ES-I3 (cell line): Measurements from ENCODE around the gene OLFML2B.

ENCODE experiments used
- H3K36me3 ChIP-seq: 2 replicates; pipeline ENCODE4 v1.6.1; 2013; ENCODE audit warnings: mild to moderate bottlenecking, low read length, control low read depth, moderate library complexity; ENCODE audit not compliant: insufficient read depth
- H3K4me1 ChIP-seq: 2 replicates; pipeline ENCODE4 v1.6.1; 2013; ENCODE audit warnings: mild to moderate bottlenecking, control low read depth, low read length; ENCODE audit not compliant: insufficient read depth
- H3K9ac ChIP-seq: 2 replicates; pipeline ENCODE4 v1.6.1; 2013; ENCODE audit warnings: low read depth, mild to moderate bottlenecking, low read length, moderate library complexity
- H3K9me3 ChIP-seq: 2 replicates; pipeline ENCODE4 v1.6.1; 2013; ENCODE audit warnings: mild to moderate bottlenecking, low read length, moderate library complexity; ENCODE audit not compliant: control insufficient read depth, insufficient read depth

The OLFML2B gene

GRCh38 chr1:161966067-161966466, 57.6 kb downstream of the OLFML2B start:
- no peaks in the 10 kb centered on the region for H3K9me3 ChIP-seq
- H3K36me3 ChIP-seq = no peaks in the 10 kb centered on the region
- H3K9ac ChIP-seq = no peak overlapping the region
- H3K4me1 ChIP-seq = peaks cover 13% of the 10 kb centered on the region

DNA sequence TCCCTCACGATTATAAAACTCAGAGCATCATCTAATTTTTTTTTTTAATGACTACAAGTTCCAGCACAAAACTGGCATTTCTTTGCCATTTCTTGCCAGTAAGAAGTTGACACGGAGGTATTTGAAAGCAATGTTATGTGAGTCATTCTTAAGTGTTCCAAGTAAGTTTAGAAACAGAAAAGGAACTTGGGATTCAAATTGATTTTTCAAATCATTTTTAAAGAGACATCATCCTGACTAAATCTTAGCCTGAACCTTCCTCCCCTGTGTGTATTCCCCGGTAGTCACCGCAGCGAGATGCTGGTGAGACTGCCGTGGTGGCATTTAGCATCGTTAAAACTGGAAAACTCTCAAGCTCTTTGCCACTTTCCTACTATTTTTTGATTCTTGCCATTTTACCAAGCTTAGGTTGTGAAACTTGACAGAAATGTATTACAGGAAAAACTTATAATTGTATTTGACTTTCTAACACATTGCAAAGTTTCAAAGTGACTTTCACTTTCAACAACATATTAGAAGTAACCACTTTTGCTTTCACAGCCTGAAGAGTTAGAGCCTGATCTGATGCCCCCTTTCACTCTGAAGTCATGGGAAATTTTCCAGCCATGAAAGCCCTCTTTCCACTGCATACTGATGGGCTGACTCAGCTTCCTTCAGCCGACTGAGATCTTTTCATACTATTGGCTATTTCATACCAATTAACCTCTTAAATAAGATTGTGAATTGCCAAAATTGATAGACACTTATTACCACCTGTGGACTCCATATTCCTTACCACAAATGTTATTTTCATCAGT, 61.4 kb downstream of the OLFML2B start:
- H3K9ac ChIP-seq = no peak overlapping the region
- 0 out of 2 replicates have a peak, but pooled peaks cover 3% of the 10 kb centered on the region for H3K36me3 ChIP-seq
- H3K9me3 ChIP-seq = no peaks in the 10 kb centered on the region
- peaks cover 13% of the 10 kb centered on the region for H3K4me1 ChIP-seq

DNA sequence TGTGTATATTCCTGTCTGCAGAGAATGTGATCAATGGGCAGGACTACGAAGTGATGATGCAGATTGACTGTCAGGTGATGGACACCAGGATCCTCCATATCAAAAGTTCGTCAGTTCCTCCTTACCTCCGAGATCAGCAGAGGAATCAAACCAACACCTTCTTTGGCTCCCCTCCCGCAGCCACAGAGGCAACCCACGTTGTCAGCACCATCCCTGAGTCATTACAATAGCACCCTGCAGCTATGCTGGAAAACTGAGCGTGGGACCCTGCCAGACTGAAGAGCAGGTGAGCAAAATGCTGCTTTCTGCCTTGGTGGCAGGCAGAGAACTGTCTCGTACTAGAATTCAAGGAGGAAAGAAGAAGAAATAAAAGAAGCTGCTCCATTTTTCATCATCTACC, 65.2 kb downstream of the OLFML2B start:
- Histone ChIP-seq H3K4me1 (peaks cover 12% of the 10 kb centered on the region), H3K9ac (no peak overlapping the region), H3K9me3 (no peaks in the 10 kb centered on the region), H3K36me3 (0 out of 2 replicates have a peak, but pooled peaks cover 3% of the 10 kb centered on the region)

- Histone ChIP-seq H3K9ac (no peak overlapping the region), H3K4me1 (peaks cover 5% of the 10 kb centered on the region; the same call in 1 of the 2 replicates), H3K9me3 (no peaks in the 10 kb centered on the region), H3K36me3 (0 out of 2 replicates have a peak, but pooled peaks cover 3% of the 10 kb centered on the region)
These were observed 66.7 kb downstream of the OLFML2B start for GRCh38 chr1:161956930-161957329.

DNA sequence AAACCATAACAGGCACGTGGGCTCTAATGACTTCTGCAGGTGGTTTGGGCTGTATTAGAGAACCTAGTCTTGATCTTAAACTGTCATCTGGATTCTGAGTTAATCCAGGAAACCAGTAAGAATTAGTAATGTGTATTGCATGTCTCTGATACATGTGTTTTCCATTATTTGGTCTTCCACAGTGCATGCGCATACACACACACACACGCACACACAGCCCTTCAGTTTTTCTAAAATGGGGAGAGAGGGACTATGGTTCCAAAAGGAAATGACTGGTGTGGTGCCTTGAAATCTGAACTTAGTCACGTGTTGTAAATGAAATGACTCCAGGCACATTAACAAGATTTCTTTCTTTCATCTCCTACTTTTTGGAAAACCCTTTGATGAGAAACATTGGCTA, 67.6 kb downstream of the OLFML2B start:
- H3K4me1 ChIP-seq = peaks cover 5% of the 10 kb centered on the region; the same call in 1 of the 2 replicates
- no peak overlapping the region for H3K9ac ChIP-seq
- no peaks in the 10 kb centered on the region for H3K9me3 ChIP-seq
- 0 out of 2 replicates have a peak, but pooled peaks cover 3% of the 10 kb centered on the region for H3K36me3 ChIP-seq

DNA sequence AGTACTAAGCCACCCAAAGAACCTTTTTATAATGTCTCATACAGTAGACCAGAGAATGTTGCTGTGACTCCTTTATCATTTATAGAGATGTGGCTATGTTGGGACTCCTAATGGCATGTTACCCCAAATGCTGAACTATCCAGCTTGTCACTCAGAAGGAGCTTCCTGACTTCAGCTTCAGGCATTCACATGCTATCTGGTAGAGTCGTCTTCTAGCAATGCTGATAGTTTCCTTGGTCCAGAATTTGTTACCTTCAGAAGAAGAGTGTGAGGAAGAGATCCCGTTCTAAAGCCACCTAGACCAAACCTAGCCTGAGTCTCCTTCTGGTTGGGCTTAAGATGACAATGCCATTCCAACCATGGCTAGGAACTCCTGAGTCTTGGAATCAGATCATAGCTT, 68.1 kb downstream of the OLFML2B start:
- Histone ChIP-seq H3K36me3 (0 out of 2 replicates have a peak, but pooled peaks cover 3% of the 10 kb centered on the region), H3K9ac (no peak overlapping the region), H3K9me3 (no peaks in the 10 kb centered on the region), H3K4me1 (0 out of 2 replicates have a peak, but pooled peaks cover 5% of the 10 kb centered on the region)

GRCh38 chr1:161954466-161954865, 69.2 kb downstream of the OLFML2B start:
- Histone ChIP-seq H3K9me3 (no peaks in the 10 kb centered on the region), H3K36me3 (0 out of 2 replicates have a peak, but pooled peaks cover 3% of the 10 kb centered on the region), H3K9ac (no peak overlapping the region), H3K4me1 (0 out of 2 replicates have a peak, but pooled peaks cover 5% of the 10 kb centered on the region)

- Histone ChIP-seq H3K36me3 (0 out of 2 replicates have a peak, but pooled peaks cover 3% of the 10 kb centered on the region), H3K9ac (no peak overlapping the region), H3K9me3 (no peaks in the 10 kb centered on the region), H3K4me1 (0 out of 2 replicates have a peak, but pooled peaks cover 5% of the 10 kb centered on the region)
These were observed 69.6 kb downstream of the OLFML2B start for GRCh38 chr1:161954050-161954449.

GRCh38 chr1:161953256-161953920, 70.3 kb downstream of the OLFML2B start:
- H3K4me1 ChIP-seq = 0 out of 2 replicates have a peak, but pooled peaks cover 5% of the 10 kb centered on the region
- no peaks in the 10 kb centered on the region for H3K36me3 ChIP-seq
- no peak overlapping the region for H3K9ac ChIP-seq
- no peaks in the 10 kb centered on the region for H3K9me3 ChIP-seq

GRCh38 chr1:161952607-161953172, 71.0 kb downstream of the OLFML2B start:
- no peak overlapping the region for H3K9ac ChIP-seq
- H3K9me3 ChIP-seq = no peaks in the 10 kb centered on the region
- no peaks in the 10 kb centered on the region for H3K36me3 ChIP-seq
- 0 out of 2 replicates have a peak, but pooled peaks cover 5% of the 10 kb centered on the region for H3K4me1 ChIP-seq

DNA sequence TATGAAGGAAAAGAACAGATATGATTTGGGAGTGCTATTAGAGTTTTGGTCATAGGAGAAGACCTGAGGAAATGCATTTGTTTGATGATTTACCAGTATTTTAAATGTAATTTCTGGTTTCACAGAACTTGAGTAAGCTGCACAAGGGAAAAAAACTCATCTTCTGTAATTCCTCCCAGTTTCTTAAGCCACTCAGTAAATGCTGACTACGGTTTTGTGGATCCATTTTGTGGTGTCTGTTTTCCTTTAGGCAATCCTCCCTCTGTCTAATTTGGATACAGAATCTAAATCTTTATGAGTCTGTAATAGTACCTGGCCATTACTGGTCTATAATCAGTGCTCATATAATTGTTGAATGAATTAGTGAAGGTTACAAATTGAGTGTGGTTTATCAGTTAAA, 72.0 kb downstream of the OLFML2B start:
- no peaks in the 10 kb centered on the region for H3K9me3 ChIP-seq
- H3K36me3 ChIP-seq = no peaks in the 10 kb centered on the region
- H3K4me1 ChIP-seq = no peaks in the 10 kb centered on the region
- H3K9ac ChIP-seq = no peak overlapping the region

- no peaks in the 10 kb centered on the region for H3K36me3 ChIP-seq
- H3K9ac ChIP-seq = no peak overlapping the region
- 0 out of 2 replicates have a peak, but pooled peaks cover 2% of the 10 kb centered on the region for H3K4me1 ChIP-seq
- H3K9me3 ChIP-seq = no peaks in the 10 kb centered on the region
These were observed 73.3 kb downstream of the OLFML2B start for GRCh38 chr1:161950377-161950776.

GRCh38 chr1:161949548-161949947, 74.1 kb downstream of the OLFML2B start:
- H3K9me3 ChIP-seq = no peaks in the 10 kb centered on the region
- H3K4me1 ChIP-seq = 0 out of 2 replicates have a peak, but pooled peaks cover 2% of the 10 kb centered on the region
- H3K36me3 ChIP-seq = no peaks in the 10 kb centered on the region
- H3K9ac ChIP-seq = no peak overlapping the region

- Histone ChIP-seq H3K9ac (no peak overlapping the region), H3K36me3 (no peaks in the 10 kb centered on the region), H3K4me1 (0 out of 2 replicates have a peak, but pooled peaks cover 2% of the 10 kb centered on the region), H3K9me3 (no peaks in the 10 kb centered on the region)
These were observed 75.2 kb downstream of the OLFML2B start for GRCh38 chr1:161948435-161948834.
